HepG2 (cell line): ENCODE data around the gene PCYT2. TPM values are rescaled to one million over a fixed set of nuclear protein-coding genes. Genes with fewer than 3 reads are reported as not detected.

Experiments used
- ATF4 ChIP-seq, 2 experiments: fragments of 450-650 bp in 1 of 2; sonication (generic) in 1 of 2; formaldehyde crosslinking; IDR thresholded peaks; 2 replicates each; pipeline versions ENCODE4 v1.5.0 to v1.8.0; 2020 to 2022; ENCODE audit warnings: mild to moderate bottlenecking in 1 of 2, missing genetic modification reagents in 1 of 2
- FOSL1 ChIP-seq: sonication (generic); formaldehyde crosslinking; IDR thresholded peaks from 2 replicates; pipeline ENCODE4 v1.9.0; 2021; ENCODE audit warnings: missing genetic modification reagents, borderline replicate concordance
- HOXD1 ChIP-seq: sonication (generic); formaldehyde crosslinking; IDR thresholded peaks from 2 replicates; pipeline ENCODE4 v1.5.0; 2020; ENCODE audit warnings: missing genetic modification reagents
- MYC ChIP-seq: sonication (generic); formaldehyde crosslinking; IDR thresholded peaks from 2 replicates; pipeline ENCODE4 v1.9.0; 2021; ENCODE audit warnings: missing genetic modification reagents, borderline replicate concordance
- NR2F2 ChIP-seq: IDR thresholded peaks from 2 replicates; pipeline ENCODE4 v1.6.1; 2012; ENCODE audit warnings: low read depth, inconsistent platforms, borderline replicate concordance
- PHF20 ChIP-seq: sonication (generic); formaldehyde crosslinking; IDR thresholded peaks from 2 replicates; pipeline ENCODE4 v1.5.0; 2020; ENCODE audit warnings: mild to moderate bottlenecking, missing genetic modification reagents
- SALL1 ChIP-seq: sonication (generic); formaldehyde crosslinking; IDR thresholded peaks from 2 replicates; pipeline ENCODE4 v1.8.0; 2022; ENCODE audit warnings: mild to moderate bottlenecking, missing genetic modification reagents
- SMYD3 ChIP-seq: sonication (generic); formaldehyde crosslinking; IDR thresholded peaks from 2 replicates; pipeline ENCODE4 v1.8.1; 2023; ENCODE audit warnings: mild to moderate bottlenecking, missing genetic modification reagents
- SP4 ChIP-seq: sonication (generic); formaldehyde crosslinking; IDR thresholded peaks from 2 replicates; pipeline ENCODE4 v1.8.1; 2023; ENCODE audit warnings: mild to moderate bottlenecking, missing genetic modification reagents
- ZBED4 ChIP-seq: sonication (generic); formaldehyde crosslinking; IDR thresholded peaks from 2 replicates; pipeline ENCODE4 v1.4.0; 2020; ENCODE audit warnings: missing genetic modification reagents, borderline replicate concordance
- ZNF550 ChIP-seq: sonication (generic); formaldehyde crosslinking; IDR thresholded peaks from 2 replicates; pipeline ENCODE4 v1.4.0; 2020; ENCODE audit warnings: mild to moderate bottlenecking, missing genetic modification reagents, borderline replicate concordance
- ZNF7 ChIP-seq: IDR thresholded peaks from 2 replicates; pipeline ENCODE4 v1.6.1; 2016; ENCODE audit warnings: missing biosample characterization, missing genetic modification reagents
- ZSCAN12 ChIP-seq: sonication (generic); formaldehyde crosslinking; IDR thresholded peaks from 2 replicates; pipeline ENCODE4 v1.9.0; 2021; ENCODE audit warnings: mild to moderate bottlenecking, missing genetic modification reagents
- ZZZ3 ChIP-seq: sonication (generic); formaldehyde crosslinking; IDR thresholded peaks from 2 replicates; pipeline ENCODE4 v1.4.0; 2020; ENCODE audit warnings: missing genetic modification reagents, mild to moderate bottlenecking, borderline replicate concordance
- polyA plus RNA-seq, 8 experiments: library from polyadenylated mRNA; depleted of rRNA in 3 of 8; stranded (reverse) in 7 of 8; unstranded in 1 of 8; fragments of >200 nt; fragmentation: Illumina TruSeq in 4 of 8; extraction: Trizol in 4 of 8; gene quantifications; 2 replicates each; pipeline versions ENCODE4 v1.2.1 to v1.2.3, GENCODE V29; 2011 to 2016; ENCODE audit warnings: low read depth in 4 of 8, missing spikeins in 1 of 8, mixed read lengths in 1 of 8; ENCODE audit not compliant: insufficient read depth in 1 of 8
- total RNA-seq, 5 experiments: library from RNA; depleted of rRNA; stranded (reverse); fragments of >200 nt; fragmentation: Illumina TruSeq; extraction: Trizol; gene quantifications; 2 replicates each; pipeline ENCODE4 v1.2.3, GENCODE V29; 2016; ENCODE audit warnings: low read depth in 1 of 5
- TF ChIP-seq, protein P1 (sequence below): sonication (generic); formaldehyde crosslinking; IDR thresholded peaks from 2 replicates; pipeline ENCODE4 v1.4.0; 2020; ENCODE audit warnings: missing genetic modification reagents
- TF ChIP-seq, protein P2 (sequence below): sonication (generic); formaldehyde crosslinking; IDR thresholded peaks from 2 replicates; pipeline ENCODE4 v1.4.0; 2020; ENCODE audit warnings: missing genetic modification reagents
- TF ChIP-seq, protein P3 (sequence below): sonication (generic); formaldehyde crosslinking; IDR thresholded peaks from 2 replicates; pipeline ENCODE4 v1.8.1; 2023; ENCODE audit warnings: missing genetic modification reagents, inconsistent platforms, borderline replicate concordance
- TF ChIP-seq, protein P4 (sequence below): sonication (generic); formaldehyde crosslinking; IDR thresholded peaks from 2 replicates; pipeline ENCODE4 v1.8.0; 2022; ENCODE audit warnings: missing genetic modification reagents, mild to moderate bottlenecking, borderline replicate concordance

The PCYT2 gene
- total and polyA plus RNA-seq, 2 of the 13 experiments (the other 11 are each of a cell fraction or from before 2014, with no cell fraction given), result 147 to 297 TPM

- TF ChIP-seq, protein P1, sequence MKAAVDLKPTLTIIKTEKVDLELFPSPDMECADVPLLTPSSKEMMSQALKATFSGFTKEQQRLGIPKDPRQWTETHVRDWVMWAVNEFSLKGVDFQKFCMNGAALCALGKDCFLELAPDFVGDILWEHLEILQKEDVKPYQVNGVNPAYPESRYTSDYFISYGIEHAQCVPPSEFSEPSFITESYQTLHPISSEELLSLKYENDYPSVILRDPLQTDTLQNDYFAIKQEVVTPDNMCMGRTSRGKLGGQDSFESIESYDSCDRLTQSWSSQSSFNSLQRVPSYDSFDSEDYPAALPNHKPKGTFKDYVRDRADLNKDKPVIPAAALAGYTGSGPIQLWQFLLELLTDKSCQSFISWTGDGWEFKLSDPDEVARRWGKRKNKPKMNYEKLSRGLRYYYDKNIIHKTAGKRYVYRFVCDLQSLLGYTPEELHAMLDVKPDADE (CRISPR knock-in tag), result 0 out of 2 replicates have a peak, but pooled peaks have one; percentile 53
- TF ChIP-seq ZBED4 (CRISPR knock-in tag) (0 out of 2 replicates have a peak, but pooled peaks have one; percentile 14), ZNF7 (CRISPR knock-in tag) (no peak), SP4 (CRISPR knock-in tag) (0 out of 2 replicates have a peak, but pooled peaks have one; percentile 3), HOXD1 (CRISPR knock-in tag) (0 out of 2 replicates have a peak, but pooled peaks have one; percentile 2), ZZZ3 (CRISPR knock-in tag) (no peak), SALL1 (CRISPR knock-in tag) (peak; percentile 27; the same call in 1 of the 2 replicates), NR2F2 (no peak), PHF20 (CRISPR knock-in tag) (no peak), ATF4 (CRISPR knock-in tag; IDR thresholded peaks at IDR 0.05) (0 out of 4 replicates have a peak, but pooled peaks of 1 of the 2 experiments have one; percentile 24), ZSCAN12 (CRISPR knock-in tag) (0 out of 2 replicates have a peak, but pooled peaks have one; percentile 9), SMYD3 (CRISPR knock-in tag) (no peak), FOSL1 (CRISPR knock-in tag) (no peak), ZNF550 (CRISPR knock-in tag) (peak; percentile 6; the same call in 1 of the 2 replicates), MYC (CRISPR knock-in tag) (peak; percentile 43; the same call in 1 of the 2 replicates)
- TF ChIP-seq, protein P2, sequence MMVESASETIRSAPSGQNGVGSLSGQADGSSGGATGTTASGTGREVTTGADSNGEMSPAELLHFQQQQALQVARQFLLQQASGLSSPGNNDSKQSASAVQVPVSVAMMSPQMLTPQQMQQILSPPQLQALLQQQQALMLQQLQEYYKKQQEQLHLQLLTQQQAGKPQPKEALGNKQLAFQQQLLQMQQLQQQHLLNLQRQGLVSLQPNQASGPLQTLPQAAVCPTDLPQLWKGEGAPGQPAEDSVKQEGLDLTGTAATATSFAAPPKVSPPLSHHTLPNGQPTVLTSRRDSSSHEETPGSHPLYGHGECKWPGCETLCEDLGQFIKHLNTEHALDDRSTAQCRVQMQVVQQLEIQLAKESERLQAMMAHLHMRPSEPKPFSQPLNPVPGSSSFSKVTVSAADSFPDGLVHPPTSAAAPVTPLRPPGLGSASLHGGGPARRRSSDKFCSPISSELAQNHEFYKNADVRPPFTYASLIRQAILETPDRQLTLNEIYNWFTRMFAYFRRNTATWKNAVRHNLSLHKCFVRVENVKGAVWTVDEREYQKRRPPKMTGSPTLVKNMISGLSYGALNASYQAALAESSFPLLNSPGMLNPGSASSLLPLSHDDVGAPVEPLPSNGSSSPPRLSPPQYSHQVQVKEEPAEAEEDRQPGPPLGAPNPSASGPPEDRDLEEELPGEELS (CRISPR knock-in tag), result no peak
- TF ChIP-seq, protein P3, sequence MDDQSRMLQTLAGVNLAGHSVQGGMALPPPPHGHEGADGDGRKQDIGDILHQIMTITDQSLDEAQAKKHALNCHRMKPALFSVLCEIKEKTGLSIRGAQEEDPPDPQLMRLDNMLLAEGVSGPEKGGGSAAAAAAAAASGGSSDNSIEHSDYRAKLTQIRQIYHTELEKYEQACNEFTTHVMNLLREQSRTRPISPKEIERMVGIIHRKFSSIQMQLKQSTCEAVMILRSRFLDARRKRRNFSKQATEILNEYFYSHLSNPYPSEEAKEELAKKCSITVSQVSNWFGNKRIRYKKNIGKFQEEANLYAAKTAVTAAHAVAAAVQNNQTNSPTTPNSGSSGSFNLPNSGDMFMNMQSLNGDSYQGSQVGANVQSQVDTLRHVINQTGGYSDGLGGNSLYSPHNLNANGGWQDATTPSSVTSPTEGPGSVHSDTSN, result 0 out of 2 replicates have a peak, but pooled peaks have one; percentile 46
- TF ChIP-seq, protein P4, sequence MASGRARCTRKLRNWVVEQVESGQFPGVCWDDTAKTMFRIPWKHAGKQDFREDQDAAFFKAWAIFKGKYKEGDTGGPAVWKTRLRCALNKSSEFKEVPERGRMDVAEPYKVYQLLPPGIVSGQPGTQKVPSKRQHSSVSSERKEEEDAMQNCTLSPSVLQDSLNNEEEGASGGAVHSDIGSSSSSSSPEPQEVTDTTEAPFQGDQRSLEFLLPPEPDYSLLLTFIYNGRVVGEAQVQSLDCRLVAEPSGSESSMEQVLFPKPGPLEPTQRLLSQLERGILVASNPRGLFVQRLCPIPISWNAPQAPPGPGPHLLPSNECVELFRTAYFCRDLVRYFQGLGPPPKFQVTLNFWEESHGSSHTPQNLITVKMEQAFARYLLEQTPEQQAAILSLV (CRISPR knock-in tag), result no peak
Measured at GRCh38 chr17:81902023-81902652, 9.1 kb downstream of the PCYT2 start, which contains the start of gene NPB (continued).
